DLD1 (cell line): Measurements from ENCODE around the gene PCGF3.
"Not testable (repeated sequence)": the region's sequence is repeated elsewhere in the genome, so short reads cannot be mapped to it uniquely, and the experiment has no call there.

Source experiments
- in situ Hi-C: cut with HindIII; loops from 2 replicates; pipeline ENCODE4 v1.10.0; 2017; ENCODE audit warnings: low sequenced_read_pairs

The PCGF3 gene

DNA sequence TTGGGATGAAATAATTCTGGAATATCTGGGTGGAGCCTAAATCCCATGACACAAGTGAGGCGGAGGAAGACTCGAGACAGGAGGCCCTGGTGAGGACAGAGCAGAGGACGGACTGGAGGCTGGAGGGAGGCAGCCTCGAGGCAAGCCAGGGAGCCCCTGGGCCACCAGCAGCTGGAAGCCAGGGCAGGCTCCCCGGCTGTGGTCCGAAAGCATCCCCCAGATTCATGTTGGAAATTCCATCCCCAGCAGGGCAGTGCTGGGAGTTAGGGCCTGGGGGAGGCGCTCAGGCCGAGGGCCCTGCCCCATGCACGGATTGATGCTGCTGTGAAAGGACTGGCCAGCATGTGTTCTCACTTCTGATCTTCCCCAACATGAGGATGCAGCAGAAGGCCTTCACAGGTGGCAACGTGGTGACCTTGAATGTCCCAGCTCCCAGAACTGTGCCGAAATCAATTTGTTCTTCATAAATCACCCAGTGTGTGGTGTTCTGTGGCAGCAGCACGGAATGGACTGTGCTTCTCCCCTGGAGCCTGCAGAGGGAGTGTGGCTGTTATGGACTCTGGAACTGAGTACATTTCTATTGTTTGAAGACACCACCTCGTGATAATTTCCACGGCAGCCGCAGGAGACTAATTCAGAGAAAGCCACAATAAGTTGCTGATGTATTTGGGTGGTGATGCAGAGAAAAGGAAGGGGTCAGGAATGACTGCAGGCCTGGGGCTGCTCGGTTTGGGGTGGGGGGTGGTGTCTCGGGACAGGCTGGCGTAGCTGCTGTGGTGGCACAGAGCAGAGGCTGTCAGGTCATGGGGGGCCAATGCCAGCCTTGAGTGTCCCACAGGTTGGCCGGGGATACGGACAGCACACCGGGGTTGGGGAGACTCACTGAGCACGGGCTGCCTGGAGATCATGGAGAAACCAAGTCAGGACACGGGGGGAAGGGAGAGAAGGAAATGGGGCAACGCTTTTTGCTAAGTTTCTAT is 56.9 kb downstream of the PCGF3 start:
- in situ Hi-C loops = no loop called here

DNA sequence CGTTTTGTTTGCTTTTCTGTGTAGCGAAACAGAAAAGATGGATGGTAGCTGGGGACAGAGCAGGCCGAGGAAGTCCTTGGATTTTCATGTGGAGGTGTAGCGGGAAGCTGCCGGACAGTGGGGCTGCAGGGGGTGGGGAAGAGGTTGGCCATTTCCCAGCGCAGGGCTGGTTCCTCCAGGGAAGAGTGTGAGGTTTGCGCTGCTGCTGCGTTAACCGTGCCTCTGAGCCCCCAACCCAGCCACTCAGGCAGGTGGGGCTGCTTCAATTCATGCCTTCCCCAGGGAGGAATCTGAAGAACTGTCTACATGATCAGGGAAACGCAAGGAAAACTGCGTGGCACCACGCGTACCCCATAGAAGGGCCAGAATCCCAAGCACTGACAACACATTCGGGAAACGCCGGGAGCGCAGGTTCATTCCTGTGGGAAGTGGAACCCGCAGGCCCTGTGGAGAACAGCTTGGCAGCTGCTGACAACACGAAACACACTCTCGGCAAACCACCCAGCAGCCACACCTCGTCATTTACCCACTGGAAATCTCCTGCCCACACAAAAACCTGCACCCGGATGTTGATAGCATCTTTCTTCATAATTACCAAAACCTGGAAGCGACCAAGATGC is 57.7 kb downstream of the PCGF3 start:
- in situ Hi-C loops = no loop called here

DNA sequence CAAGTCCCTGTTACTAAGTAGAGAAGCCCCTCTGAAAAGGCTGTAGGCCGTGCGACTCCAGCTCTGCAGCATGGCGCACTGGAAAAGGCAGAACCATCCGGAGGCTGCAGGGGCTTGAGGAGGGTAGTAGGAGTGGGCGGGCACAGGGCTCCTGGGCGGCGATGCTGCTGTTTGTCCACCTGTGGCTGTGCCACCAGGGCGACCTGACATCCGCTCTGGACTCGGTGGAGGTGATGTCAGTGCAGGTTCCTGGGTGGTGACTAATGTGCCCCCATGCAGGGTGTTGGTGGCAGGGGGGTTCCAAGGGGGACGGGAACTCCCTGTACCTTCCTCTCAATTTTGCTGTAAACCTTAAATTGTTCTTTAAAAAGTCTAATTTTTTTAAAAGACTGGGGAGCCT is 58.3 kb downstream of the PCGF3 start:
- in situ Hi-C loops = no loop called here

DNA sequence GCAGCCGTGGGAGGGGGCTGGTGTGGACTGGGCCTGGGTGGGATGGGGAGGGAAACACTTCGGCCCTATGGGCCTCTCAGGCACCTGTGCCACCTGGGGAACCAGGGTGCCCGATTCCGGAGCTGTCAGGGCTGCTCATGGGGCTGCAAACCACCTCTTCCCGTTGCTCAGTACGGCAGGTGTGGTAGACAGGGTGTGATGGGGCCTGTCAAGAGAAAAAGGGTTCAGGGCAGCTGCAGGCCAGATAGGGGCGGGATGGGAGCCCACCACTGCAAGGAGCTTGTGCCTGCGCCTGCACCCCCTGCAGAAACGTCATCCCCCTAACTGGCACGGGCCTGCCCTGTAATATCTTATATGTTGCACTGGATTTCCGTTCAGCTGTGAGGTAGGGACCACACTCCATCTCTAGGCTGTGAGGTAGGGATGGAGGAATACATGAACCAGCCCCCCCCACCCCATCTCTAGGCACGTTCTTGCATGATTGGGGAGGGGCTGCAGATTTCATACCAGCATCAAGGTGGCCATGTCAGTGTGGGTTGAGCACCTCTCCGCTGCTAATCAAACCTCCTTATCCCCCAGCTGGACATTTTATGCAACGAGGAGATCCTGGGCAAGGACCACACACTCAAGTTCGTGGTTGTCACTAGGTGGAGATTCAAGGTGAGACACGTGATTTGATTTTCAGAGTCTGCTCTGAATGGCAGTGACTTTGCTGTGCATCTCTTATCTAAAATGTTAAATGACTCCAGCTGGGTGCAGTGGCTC is 59.0 kb downstream of the PCGF3 start:
- in situ Hi-C loops = no loop called here

DNA sequence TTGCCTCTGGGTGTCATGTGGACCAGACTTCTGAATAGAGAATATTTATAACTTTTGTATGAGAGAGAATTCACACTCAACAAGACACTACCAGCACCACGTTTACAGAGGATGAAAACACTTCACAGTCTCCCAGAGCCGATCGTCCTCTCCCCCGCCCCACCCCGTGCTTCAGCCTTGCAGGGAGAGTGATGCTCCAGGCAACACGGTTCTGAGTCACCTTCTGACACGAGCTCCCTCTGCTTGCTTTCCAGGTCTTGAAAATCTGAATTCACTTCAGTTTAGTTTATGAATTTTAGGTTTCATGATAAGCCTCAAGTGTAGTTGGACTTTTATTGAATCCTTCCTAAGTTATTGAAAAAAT is 60.5 kb downstream of the PCGF3 start:
- in situ Hi-C loops = no loop called here

DNA sequence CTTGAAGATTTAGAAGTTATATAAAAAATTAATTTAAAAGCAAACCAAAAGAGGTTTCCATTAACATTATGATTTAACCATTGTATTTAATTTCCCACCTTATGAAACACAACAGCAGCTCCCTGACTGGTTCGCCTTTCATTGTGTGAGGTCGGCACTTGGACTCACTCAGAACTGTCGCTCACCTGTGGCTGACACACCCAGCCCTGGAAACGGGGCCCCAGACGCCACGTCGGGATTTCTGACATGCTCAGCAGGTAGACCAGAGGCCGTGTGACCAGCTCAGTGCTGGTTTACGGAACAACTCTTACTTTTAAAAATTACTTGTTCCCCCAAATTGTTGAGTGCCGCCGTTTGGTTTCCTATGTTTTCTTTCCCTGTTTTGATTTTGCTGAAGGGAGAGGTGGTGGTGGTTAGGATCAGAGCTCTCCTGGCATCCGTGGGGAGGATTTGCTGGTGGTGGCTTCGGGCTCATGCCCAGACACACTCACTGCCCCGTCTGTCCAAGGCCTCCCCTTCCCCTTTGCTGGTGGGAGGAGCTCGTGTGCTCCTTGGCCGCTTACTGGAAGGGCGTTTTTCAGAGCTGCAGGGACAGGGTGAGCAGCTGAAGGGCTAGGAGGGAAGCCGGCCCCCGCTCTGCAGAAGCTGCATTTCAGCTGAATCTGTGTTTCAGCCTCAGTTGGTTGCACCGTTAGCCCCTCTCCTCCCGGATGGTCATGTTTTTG is 61.1 kb downstream of the PCGF3 start:
- in situ Hi-C loops = no loop called here

DNA sequence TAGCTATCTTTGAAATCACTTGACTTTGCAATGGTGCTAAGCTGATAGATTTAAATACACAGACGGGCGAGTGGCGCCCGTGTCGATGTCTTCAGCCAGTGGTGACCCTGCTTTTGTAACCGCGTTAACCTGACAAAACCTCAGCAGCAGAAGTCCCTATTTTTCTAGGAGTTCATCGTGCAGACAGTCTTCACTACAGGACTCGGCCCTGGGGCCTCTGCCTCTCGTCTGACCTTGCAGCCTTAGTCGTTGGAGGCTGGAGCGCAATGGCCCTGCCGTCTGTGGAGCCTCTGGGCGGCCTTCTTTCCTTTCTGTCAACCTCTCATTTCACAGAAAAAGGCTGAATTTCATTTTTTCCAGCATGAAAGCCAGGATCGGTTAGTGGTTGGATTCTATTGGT is 62.4 kb downstream of the PCGF3 start:
- in situ Hi-C loops = no loop called here

DNA sequence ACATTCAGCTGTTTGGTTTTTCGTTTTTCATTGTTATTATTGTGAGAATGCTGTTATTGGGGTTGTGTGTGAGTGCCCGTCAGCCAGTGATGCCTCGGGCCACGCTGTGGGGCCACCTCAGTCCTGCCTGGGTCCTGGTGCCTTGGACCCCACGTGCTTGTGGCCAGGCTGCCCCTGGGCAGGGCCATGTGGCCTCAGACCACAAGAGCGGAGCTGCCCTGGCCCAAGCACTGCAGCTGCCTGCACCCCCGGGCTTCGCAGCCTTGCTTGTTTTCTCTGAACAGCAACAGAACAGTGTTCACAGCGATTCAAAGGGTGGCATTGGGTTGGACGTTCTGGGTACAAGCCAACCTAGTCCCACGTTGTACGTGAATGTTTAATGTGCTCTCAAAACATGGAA is 63.4 kb downstream of the PCGF3 start:
- in situ Hi-C loops = no loop called here

DNA sequence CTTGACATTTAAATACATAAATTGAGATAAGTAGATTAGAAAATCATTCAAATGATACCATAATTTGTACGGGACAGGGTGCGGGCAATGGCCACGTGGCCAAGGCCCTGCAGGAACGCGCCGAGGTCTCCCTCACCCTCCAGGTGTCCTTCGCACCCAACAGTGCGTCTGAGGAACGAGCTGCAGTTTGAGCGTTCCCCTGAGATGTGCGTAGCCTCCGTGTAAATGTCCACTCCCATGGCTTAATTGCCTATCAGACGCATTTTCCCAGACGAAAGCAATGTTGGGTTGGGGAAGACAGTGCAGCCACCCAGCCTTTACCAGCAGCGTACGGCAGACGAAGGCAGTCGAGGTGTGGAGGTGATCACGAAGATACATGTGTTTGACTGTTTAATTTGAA is 63.9 kb downstream of the PCGF3 start:
- in situ Hi-C loops = no loop called here

DNA sequence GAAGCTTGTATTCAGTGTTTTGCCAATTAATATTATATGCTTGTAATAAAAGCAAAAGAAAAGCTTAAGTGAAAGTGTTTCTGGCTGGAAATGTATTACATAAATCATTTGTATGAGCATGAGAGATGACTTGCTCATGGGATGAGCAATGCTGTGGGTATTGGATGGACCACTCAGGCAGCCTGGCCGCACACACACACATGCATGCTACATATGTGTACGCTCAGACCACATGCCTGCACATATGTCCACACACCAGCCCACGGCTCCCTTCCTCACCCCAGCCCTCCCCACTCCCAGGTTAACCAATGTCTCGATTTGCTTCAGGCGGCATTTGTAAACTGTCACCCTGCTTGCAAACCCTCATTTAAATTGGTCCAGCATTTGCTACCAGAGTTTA is 64.4 kb downstream of the PCGF3 start:
- in situ Hi-C loops = no loop called here

DNA sequence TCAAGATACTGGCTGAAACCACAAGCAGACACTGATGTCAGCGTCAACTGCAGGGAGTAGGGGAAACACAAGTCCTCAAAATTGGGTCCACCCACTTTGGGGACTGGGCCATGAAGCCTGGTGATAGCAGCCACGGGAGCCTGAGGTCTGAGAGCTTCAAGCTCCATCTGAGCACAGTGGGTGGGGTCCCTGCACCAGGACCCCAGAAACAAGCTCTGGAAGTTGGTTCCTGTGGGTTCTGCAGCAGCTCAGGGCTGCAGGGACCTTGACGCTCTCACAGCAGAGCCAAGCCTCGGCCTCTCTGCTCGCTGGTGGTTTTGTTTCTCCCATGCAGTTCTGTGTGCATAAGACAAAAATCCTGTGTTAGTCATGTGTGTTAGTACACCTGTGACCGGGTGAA is 65.8 kb downstream of the PCGF3 start:
- in situ Hi-C loops = no loop called here

DNA sequence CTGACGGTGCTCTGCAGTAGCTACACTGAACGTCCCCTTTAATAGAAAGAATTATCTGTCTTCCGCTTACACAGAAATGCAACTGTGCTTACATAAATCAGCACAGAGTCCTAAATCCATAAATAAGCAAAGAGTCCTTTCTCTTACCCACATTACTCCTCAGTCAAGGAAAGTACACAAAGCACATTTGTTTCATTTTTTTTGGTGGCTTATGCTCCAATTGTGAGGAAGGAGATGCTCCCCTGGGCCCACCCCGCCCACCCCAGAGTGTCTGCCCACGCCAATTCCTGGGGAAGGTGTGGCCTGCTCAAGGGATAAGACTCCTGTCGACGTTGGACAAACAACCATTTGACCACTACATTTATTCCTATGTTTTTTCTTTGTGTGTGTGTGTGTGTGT is 66.5 kb downstream of the PCGF3 start:
- in situ Hi-C loops = no loop called here

DNA sequence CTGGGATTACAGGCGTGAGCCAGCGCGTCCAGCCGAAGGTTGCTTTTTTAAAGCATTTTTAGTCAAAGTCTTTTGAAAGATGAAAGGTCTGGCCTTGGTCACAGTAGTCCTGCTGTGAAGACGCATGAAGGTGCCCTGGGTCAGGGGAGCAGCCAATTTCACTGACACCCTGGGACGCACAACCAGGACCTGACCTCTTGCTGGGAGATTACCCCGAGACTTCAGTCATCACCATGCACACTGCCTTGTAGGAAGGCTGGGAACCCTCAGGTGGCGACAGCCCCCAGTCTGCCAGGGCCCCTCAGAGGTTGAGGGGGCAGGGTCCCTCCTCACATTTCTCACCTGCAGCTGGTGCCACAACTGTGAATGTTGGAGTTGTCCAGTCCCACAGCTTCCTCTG is 67.1 kb downstream of the PCGF3 start:
- in situ Hi-C loops = no loop called here

DNA sequence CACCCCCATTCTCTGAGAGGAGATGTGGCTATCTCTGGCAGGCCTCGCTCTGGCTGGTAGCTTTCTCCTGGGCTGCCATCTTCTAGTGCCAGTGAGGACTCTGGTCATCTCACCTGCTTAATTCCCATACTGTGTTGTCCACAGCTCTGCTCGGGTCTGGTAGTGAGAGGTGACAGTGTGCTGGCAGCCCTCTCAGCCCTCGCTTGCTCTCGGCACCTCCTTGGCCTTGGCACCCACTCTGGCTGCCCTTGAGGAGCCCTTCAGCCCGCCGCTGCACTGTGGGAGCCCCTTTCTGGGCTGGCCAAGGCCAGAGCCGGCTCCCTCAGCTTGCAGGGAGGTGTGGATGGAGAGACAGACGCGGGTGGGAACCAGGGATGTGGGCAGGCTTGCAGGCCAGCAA is 67.6 kb downstream of the PCGF3 start:
- in situ Hi-C loops = no loop called here

DNA sequence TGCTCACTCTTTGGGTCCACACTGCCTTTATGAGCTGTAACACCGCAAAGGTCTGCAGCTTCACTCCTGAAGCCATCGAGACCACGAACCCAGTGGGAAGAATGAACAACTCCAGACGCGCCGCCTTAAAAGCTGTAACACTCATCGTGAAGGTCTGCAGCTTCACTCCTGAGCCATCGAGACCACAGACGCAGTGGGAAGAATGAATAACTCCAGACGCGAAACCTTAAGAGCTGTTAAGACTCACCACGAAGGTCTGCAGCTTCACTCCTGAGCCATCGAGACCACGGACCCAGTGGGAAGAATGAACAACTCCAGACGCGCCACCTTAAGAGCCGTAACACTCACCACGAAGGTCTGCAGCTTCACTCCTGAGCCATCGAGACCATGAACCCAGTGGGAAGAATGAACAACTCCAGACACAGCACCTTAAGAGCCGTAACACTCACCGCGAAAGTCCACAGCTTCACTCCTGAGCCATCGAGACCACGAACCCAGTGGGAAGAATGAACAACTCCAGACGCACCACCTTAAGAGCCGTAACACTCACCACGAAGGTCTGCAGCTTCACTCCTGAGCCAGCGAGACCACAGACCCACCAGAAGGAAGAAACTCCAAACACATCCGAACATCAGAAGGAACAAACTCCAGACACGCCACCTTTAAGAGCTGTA is 68.9 kb downstream of the PCGF3 start:
- in situ Hi-C loops = not testable (repeated sequence)

DNA sequence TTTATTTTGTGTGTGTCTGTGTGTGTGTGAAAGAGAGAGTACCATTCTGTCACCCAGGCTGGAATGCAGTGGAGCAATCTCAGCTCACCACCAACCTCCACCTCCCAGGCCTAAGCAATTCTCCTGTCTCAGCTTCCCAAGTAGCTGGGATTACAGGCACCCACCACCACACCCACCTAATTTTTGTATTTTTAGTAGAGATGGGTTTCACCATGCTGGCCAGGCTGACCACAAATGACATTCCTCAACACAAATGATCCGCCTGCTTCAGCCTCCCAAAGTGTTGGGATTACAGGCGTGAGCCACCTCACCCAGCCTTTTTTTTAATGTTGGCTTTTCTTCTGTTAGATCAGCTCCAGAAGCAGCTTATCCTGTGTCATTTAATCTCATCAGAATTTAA is 69.9 kb downstream of the PCGF3 start:
- in situ Hi-C loops = not testable (repeated sequence)

DNA sequence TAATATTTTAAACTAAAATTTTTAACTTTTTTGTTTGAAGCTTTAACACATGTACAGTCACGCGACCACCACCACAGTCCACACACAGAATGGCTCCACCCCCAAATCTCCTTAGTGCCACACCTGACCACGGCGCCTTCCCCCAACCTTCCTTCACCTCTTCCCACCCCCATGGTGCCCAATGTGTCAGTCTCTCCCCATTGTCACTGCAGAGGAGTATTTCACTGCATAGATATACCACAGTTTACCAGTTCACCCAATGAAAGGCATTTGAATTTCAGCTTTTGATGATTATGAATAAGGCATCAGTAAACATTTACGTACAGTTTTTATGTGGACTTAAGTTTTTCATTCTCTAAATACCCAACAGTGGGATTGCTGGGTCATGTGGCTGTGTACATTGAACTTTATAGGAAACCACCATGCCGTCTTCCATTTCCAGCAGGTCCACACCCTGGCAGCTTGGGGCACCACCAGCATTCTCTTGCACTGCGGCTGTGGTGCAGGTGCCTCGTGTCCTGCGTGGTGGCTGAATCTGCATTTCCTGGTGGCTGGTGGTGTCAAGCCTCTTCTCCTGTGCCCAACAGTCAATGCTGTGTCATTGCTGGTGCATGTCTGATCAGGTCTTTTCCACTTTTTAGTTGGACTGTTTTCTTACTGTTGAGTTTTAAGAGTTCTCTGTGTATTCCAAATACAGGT is 71.3 kb downstream of the PCGF3 start:
- in situ Hi-C loops = no loop called here

DNA sequence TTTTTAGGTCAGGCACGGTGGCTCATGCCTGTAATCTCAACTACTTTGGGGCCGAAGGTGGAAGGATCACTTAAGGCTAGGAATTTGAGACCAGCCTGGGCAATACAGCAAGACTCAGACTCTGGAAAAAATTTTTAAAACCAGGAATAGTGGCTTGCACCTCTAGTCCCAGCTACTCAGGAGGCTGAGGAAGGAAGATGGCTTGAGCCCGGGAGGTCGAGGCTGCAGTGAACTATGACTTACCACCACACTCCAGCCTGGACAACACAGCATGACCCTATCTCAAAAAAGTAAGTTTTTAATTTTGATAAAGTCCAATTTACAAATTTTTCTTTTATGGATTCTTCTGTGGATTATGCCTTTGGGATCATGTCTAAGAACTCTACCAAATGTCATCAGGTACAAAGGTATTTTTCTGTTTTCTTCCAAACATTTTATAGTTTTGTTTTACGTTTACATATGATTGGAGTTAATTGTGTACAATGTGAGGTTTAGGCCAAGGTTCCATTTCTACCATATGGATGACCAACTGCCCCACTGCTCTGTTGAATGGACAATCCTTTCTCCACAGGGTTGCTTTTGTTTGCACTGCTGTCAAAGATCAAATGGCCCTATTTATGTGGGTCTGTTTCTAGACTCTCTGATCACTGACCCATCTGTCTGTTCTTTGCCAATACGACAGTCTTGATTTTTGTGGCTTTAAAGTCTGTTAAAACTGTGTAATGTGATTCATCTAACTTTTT is 72.1 kb downstream of the PCGF3 start:
- in situ Hi-C loops = no loop called here

DNA sequence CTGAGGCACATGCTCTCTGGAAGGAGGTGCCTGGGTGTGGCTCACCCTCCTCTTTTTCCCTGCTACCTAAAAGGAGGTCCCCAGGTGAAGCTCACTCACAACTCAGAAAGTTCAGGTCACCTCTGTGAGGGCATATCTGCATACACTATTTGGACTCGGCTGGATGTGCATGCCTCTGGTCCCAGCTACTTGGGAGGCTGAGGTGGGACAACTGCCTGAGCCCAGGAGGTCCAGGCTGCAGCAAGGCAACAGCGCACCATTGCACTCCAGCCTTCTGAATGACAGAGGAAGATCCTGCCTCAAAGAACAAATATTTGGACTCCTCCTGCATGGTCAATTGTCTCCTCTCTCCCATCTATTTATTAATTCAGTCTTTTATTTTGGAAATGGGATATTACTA is 73.9 kb downstream of the PCGF3 start:
- in situ Hi-C loops = no loop called here
